RCC 7860 (cell line): ENCODE data around the gene RPS6KA6.

Experiments used
- DNase-seq: peaks from one replicate; pipeline ENCODE4 v3.0.0-alpha.2; 2015; ENCODE audit warnings: low spot score
- FAIRE-seq: peaks from 2 replicates; lab custom pipeline; 2012; peaks lifted over from hg19 to GRCh38; lab: Jason Lieb, UNC

RPS6KA6 gene

GRCh38 chrX:84187533-84188319 lies at the start of gene RPS6KA6:
Gene RPS6KA6, minus strand, starts transcription at chrX:84188199. Its CDS starts 300 bp downstream, at chrX:84187899.
- FAIRE-seq = no peak
- no peak for DNase-seq

- DNase-seq = no peak
- FAIRE-seq = no peak
Observed at GRCh38 chrX:84224741-84225140, 36.7 kb upstream of the RPS6KA6 start.

GRCh38 chrX:84223261-84223660 lies 35.3 kb upstream of the RPS6KA6 start:
- no peak for FAIRE-seq
- no peak for DNase-seq

GRCh38 chrX:84221181-84221580 lies 33.2 kb upstream of the RPS6KA6 start:
- DNase-seq (no peak), FAIRE-seq (no peak)

DNA sequence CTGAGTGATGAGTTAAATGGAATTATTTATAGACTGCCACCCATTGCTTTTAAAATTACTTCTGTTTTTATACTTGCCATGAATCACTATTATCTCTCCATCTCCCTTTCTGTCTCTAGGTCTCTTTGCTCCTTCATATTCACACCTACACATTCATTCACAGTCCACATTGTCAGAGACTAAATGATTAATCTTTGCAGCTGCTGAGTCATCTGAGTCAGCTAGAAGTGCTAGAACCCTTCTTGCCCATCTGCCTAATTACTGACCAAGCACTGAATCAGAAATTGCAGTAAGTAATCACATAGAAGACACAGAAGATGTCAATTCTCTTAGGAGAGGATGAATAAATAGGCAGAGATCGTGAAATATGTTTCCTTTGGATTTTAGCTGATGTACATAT lies 31.6 kb upstream of the RPS6KA6 start:
- FAIRE-seq (peak; percentile 33), DNase-seq (peak; percentile 22)

DNA sequence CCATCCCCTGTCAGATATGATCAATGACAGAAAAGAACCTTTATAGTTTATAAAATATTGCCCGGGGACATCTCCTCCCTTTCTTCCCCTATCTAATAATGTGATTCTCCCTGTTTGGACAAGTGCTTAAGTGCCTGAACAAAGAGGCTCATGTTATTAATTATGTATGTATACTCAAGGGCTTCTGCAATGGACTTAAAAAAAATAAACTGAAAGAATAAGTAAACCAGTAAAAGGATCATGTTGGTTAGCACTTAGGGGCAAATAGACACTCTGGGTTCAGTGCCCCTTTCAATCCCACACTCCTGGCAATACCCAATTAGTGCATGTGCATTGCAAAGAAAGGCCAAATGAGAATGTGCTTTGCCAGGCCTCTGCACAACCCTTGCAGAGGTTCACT lies 30.7 kb upstream of the RPS6KA6 start:
- no peak for DNase-seq
- no peak for FAIRE-seq

GRCh38 chrX:84216881-84217280 lies 28.9 kb upstream of the RPS6KA6 start:
- no peak for FAIRE-seq
- DNase-seq = no peak

DNA sequence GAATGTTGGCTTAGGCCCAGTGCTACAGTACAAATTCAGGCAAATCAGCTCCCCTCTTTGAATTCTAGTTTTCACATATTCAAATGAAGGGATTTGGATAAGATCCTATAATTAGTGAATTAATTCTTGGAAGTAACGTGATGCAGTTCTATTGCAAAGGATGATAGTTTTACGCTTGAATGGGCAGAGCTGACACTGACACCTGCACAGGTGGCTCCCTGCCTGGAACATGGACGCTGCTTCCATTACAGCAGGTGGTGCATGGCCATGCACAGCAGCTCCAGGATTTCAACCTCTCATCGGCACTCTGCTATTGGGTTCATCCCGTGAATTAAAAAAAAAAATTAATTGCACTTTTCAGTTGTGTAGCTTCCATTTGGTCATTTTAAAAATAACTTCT lies 28.4 kb upstream of the RPS6KA6 start:
- FAIRE-seq (no peak), DNase-seq (no peak)

- FAIRE-seq = no peak
Observed at GRCh38 chrX:84205276-84205675, 17.3 kb upstream of the RPS6KA6 start.

DNA sequence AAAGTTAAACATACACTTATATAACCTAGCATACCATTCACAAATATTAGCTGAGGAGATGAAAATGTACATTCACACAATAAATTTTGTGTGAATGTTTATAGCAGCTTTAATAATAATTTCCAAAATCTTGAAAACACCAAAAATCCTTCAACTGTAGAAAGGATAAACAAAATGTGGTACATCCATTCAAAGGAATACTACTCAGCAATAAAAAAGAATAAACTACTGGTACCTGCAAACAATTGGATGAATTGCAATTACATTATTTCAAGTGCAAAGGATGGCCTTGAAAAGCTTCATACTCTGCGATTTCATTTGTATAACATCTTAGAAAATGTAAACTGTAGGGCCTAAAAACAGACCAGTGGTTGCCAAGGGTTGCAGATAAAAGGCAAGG lies 11.7 kb upstream of the RPS6KA6 start:
- DNase-seq (no peak), FAIRE-seq (no peak)

More at GRCh38 chrX:84205276-84205675, 17.3 kb upstream of the RPS6KA6 start:
- DNase-seq = no peak

GRCh38 chrX:84197550-84197949 lies 9.6 kb upstream of the RPS6KA6 start:
- FAIRE-seq (no peak), DNase-seq (no peak)

DNA sequence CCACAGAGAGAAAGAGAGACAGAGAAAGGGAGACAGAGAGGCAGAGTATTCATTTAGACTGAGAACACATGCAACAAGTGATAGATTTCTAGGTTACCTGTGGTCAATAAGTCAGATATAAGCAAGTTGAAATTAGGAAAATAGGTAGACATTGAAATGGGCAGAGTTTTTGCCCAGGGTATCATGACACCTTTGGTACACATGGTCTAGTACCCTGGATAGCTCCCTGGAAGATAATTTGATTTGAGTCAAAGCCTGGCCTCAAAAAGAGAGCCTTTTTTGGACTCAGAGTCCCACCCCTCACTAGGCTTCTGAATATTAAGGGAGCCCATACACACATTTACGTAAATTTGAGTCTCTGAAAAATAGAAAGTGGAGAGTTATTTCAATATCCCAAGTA lies 4.0 kb upstream of the RPS6KA6 start:
- no peak for FAIRE-seq
- no peak for DNase-seq

GRCh38 chrX:84189125-84189524 lies 1.1 kb upstream of the RPS6KA6 start:
- FAIRE-seq (no peak), DNase-seq (no peak)

GRCh38 chrX:84188320-84188834 lies 378 bp upstream of the RPS6KA6 start:
- DNase-seq (no peak), FAIRE-seq (no peak)

GRCh38 chrX:84186603-84187532 lies 1.1 kb downstream of the RPS6KA6 start:
- DNase-seq (no peak), FAIRE-seq (no peak)

DNA sequence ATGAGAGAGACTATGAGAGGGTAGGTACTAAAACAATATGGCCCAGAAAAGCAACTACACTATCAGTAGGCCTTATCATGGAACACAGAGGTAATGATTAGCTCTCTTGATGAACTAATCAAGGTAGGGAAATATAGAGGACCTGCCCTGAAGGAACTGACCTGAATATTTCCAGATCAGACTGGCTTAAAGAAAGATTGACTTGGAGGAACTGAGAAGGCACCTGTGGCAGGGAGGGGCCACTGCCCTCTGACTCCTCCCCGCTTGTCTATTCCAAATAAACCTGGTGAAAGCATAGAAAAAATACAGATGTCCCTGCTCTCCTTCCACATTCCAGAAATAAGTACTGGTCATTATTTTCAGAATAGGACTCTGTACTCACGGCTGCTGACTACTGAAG lies 5.5 kb downstream of the RPS6KA6 start:
- DNase-seq = no peak
- no peak for FAIRE-seq

GRCh38 chrX:84175958-84176357 lies 12.0 kb downstream of the RPS6KA6 start:
- FAIRE-seq = no peak
- no peak for DNase-seq

GRCh38 chrX:84175274-84175673 lies 12.7 kb downstream of the RPS6KA6 start:
- no peak for DNase-seq

GRCh38 chrX:84174348-84174747 lies 13.7 kb downstream of the RPS6KA6 start:
- no peak for FAIRE-seq
- no peak for DNase-seq

More at GRCh38 chrX:84175274-84175673, 12.7 kb downstream of the RPS6KA6 start:
- FAIRE-seq = no peak

DNA sequence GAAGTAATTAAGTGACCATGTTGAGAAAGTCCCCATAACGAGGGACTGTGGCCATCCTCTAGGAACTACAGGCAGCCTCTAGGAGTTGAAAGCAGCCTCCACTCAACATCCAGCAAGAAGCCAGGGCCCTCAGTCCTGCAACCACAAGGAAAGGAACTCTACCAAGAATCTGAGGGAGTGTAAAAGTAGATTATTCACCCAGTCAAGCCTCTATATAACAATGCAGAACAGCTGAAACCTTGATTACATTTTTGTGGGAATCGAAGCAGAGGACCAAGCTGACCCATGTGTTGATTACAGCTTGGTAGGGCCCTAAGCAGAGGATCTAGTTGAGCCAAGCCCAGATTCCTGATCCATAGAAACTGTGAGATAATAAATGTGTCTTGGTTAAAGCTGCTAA lies 17.1 kb downstream of the RPS6KA6 start:
- DNase-seq (no peak), FAIRE-seq (no peak)

- FAIRE-seq = no peak
Observed at GRCh38 chrX:84168574-84168973, 19.4 kb downstream of the RPS6KA6 start.

DNA sequence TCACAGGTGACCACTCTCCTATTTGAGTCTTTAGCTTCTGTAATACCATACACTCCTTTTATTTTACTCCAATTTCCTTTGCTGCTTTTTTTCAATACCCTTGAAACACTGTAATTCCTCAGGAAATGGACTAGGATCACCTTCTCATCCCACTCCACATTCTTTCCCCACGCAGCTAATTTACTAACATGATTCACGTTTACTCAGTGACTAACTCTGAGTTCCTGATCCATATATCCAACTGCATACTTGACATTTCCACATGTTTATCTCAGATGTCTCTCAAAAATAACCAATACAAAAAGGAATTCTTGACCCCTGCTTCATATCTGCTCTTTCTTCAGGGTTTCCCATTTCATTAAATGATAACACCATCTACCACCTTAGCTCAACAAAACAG lies 19.9 kb downstream of the RPS6KA6 start:
- no peak for FAIRE-seq
- DNase-seq = peak; percentile 23

More at GRCh38 chrX:84168574-84168973, 19.4 kb downstream of the RPS6KA6 start:
- DNase-seq = peak; percentile 23
